Measurements from ENCODE around the gene EXT2.

- TF ChIP-seq ZFP3 (CRISPR knock-in tag; IDR thresholded peaks at IDR 0.05): no peak
- TF ChIP-seq ZC3H10 (CRISPR knock-in tag; IDR thresholded peaks at IDR 0.05): no peak
- TF ChIP-seq ZNF565 (CRISPR knock-in tag; conservative IDR thresholded peaks at IDR 0.05; ENCODE audit: low read depth): no peak
- no peak for TF ChIP-seq PATZ1 (CRISPR knock-in tag; IDR thresholded peaks at IDR 0.05; ENCODE audit: borderline replicate concordance)
- TF ChIP-seq TCF4 (CRISPR knock-in tag; IDR thresholded peaks at IDR 0.05; ENCODE audit: borderline replicate concordance): no peak
- no peak for TF ChIP-seq ZFP30 (CRISPR knock-in tag; IDR thresholded peaks at IDR 0.05)
- TF ChIP-seq CSRNP3 (CRISPR knock-in tag; IDR thresholded peaks at IDR 0.05): no peak
- TF ChIP-seq ZNF8 (CRISPR knock-in tag; IDR thresholded peaks at IDR 0.05): no peak
- no peak for TF ChIP-seq ISL1 (CRISPR knock-in tag; IDR thresholded peaks at IDR 0.05)
- TF ChIP-seq, protein P1, sequence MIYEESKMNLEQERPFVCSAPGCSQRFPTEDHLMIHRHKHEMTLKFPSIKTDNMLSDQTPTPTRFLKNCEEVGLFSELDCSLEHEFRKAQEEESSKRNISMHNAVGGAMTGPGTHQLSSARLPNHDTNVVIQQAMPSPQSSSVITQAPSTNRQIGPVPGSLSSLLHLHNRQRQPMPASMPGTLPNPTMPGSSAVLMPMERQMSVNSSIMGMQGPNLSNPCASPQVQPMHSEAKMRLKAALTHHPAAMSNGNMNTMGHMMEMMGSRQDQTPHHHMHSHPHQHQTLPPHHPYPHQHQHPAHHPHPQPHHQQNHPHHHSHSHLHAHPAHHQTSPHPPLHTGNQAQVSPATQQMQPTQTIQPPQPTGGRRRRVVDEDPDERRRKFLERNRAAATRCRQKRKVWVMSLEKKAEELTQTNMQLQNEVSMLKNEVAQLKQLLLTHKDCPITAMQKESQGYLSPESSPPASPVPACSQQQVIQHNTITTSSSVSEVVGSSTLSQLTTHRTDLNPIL (CRISPR knock-in tag; IDR thresholded peaks at IDR 0.05; ENCODE audit: low read depth): no peak
- TF ChIP-seq RARB (CRISPR knock-in tag; IDR thresholded peaks at IDR 0.05): no peak
Observed at GRCh38 chr11:44199816-44200215, 104.3 kb downstream of the EXT2 start.
